Adipose tissue (tissue), 3 donors: ENCODE data around the gene HEPH. TPM values are rescaled to one million over a fixed set of nuclear protein-coding genes. Genes with fewer than 3 reads are reported as not detected.
"Not testable (repeated sequence)": the region's sequence is repeated elsewhere in the genome, so short reads cannot be mapped to it uniquely, and the experiment has no call there.

Experiments
- H3K27ac ChIP-seq: one replicate; pipeline ENCODE4 v1.5.1; 2013; ENCODE audit warnings: low read depth, low read length
- WGBS, 3 donors: extraction: QIAGEN DNeasy Blood & Tissue Kit; methylation state at CpG; one replicate each; pipeline ENCODE4 v1.1.7; 2013; 5-methylcytosine and 5-hydroxymethylcytosine counted together
- polyA plus RNA-seq, 3 donors: library from polyadenylated mRNA; stranded (reverse); fragments of 200-250 nt; gene quantifications; one replicate each; pipeline ENCODE4 v1.2.3, GENCODE V29; 2013
- donor health status: healthy with polysubstance abuse.
- donor health status: Bipolar disorder and iron deficiency.
- donor health status: healthy.

Gene HEPH, protein sequence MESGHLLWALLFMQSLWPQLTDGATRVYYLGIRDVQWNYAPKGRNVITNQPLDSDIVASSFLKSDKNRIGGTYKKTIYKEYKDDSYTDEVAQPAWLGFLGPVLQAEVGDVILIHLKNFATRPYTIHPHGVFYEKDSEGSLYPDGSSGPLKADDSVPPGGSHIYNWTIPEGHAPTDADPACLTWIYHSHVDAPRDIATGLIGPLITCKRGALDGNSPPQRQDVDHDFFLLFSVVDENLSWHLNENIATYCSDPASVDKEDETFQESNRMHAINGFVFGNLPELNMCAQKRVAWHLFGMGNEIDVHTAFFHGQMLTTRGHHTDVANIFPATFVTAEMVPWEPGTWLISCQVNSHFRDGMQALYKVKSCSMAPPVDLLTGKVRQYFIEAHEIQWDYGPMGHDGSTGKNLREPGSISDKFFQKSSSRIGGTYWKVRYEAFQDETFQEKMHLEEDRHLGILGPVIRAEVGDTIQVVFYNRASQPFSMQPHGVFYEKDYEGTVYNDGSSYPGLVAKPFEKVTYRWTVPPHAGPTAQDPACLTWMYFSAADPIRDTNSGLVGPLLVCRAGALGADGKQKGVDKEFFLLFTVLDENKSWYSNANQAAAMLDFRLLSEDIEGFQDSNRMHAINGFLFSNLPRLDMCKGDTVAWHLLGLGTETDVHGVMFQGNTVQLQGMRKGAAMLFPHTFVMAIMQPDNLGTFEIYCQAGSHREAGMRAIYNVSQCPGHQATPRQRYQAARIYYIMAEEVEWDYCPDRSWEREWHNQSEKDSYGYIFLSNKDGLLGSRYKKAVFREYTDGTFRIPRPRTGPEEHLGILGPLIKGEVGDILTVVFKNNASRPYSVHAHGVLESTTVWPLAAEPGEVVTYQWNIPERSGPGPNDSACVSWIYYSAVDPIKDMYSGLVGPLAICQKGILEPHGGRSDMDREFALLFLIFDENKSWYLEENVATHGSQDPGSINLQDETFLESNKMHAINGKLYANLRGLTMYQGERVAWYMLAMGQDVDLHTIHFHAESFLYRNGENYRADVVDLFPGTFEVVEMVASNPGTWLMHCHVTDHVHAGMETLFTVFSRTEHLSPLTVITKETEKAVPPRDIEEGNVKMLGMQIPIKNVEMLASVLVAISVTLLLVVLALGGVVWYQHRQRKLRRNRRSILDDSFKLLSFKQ
- 1 to 10 TPM in 2 of 3 donors, under 1 TPM in 1; 0.70 to 1.7 (median 1.6) TPM for polyA plus RNA-seq

DNA sequence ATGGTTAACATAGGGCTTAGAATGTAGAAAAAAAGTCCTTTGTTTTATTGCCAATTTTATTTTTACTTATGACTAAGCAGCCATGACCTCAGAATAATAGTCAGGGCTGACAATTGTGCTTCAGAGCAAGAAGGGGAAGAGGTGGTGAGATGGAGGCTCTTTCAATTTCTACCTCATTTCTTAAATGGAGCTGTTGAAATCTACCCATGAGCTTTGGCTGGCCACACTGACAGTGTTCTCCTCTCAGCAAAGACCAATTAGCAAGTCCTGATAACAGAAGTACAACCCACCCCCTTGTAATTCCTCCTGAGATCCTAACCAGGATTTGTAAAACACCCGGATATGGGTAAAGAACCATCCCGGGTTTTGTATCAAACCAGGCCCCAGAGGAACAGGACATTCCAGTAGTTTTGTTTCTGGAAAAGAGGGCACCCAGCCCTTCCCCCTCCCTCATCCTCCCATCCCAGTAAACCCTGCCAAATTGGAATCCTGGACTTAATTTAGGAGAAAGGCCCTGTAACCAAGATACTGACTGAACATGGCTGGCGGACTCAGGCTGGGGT lies at the start of gene HEPH:
Gene HEPH, plus strand, starts transcription at position 399 of the 563 bp plus-strand sequence. CDS start 6,324 bp downstream, outside the sequence.
- H3K27ac ChIP-seq, result no peak within 1 kb of the TSS
- 16 to 66% (median 61%) methylated on average over 3 of the region's 3 CpGs for WGBS, 3 donors

DNA sequence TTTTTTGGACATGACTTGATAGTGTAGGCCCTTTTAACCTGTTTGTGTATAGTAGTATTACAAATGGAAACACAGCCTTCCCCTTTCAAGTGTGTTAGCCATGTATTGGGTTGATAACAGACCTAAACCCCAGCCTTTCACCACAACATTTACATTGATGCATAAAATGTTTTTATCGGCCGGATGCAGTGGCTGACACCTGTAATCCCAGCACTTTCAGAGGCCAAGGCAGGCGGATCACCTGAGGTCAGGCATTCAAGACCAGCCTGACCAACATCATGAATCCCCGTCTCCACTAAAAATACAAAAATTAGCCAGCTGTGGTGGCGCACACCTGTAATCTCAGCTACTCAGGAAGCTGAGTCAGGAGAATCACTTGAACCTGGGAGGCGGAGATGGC lies 45.3 kb upstream of the HEPH start:
- H3K27ac ChIP-seq, result not testable (repeated sequence)
- 80 to 93% (median 87%) methylated on average over 6 of the region's 6 CpGs for WGBS, 3 donors

DNA sequence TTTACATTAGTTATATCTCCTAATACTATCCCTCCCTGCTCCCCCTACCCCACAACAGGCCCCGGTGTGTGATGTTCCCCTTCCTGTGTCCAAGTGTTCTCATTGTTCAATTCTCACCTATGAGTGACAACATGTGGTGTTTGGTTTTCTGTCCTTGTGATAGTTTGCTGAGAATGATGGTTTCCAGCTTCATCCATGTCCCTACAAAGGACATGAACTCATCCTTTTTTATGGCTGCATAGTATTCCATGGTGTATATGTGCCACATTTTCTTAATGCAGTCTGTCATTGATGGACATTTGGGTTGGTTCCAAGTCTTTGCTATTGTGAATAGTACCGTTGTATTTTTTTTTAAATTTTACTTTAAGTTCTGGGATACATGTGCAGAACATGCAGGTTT lies 42.7 kb upstream of the HEPH start:
- not testable (repeated sequence) for H3K27ac ChIP-seq
- WGBS, 3 donors, result 83 to 90% (median 86%) methylated on average over 2 of the region's 2 CpGs

DNA sequence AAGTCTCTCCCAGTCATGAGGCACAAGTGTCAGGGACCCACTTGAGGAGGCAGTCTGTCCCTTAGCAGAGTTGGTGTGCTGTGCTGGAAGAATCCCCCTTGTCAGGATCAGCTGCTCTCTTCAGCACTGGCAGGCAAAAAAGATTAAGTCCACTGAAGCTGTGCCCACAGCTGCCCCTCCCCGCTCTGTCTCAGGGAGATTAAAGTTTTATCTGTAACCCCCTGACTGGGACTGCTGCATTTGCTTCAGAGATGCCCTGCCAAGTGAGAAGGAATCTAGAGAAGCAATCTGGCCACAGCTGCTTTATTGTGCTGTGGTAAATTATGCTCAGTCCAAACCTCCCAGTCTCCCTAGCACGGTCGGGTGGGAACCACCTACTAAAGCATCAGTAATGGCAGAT lies 37.4 kb upstream of the HEPH start:
- H3K27ac ChIP-seq, result no peak overlapping the region
- WGBS, 3 donors, result 74 to 98% (median 83%) methylated on average over 3 of the region's 3 CpGs

DNA sequence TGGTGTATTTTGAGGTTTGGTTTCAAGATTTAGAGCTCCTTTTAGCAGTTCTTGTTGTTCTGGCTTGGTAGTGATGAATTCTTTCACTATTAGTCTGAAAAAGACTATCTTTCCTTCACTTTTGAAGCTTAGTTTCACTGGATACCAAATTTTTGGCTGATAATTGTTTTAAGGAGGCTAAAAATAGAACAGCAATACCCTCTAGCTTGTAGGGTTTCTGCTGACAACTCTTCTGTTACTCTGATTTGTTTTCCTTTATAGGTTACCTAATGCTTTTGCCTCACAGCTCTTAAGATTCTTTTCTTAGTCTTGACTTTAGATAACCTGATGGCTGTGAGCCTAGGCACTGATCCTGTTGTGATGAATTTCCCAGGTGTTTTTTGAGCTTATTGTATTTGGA lies 33.6 kb upstream of the HEPH start:
- H3K27ac ChIP-seq, result no peak overlapping the region

DNA sequence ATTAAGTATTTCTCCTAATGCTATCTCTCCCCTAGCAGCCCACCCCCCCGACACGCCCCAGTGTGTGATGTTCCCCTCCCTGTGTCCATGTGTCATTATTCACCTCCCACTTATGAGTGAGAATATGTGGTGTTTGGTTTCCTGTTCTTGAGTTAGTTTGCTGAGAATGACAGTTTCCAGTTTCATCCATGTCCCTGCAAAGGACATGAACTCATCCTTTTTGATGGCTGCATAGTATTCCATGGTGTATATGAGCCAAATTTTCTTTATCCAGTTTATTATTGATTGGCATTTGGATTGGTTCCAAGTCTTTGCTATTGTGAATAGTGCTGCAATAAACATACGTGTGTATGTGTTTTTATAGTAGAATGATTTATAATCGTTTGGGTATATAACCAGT lies 28.8 kb upstream of the HEPH start:
- WGBS, 3 donors, result 80 to 94% (median 80%) methylated on average over 4 of the region's 4 CpGs
- not testable (repeated sequence) for H3K27ac ChIP-seq

DNA sequence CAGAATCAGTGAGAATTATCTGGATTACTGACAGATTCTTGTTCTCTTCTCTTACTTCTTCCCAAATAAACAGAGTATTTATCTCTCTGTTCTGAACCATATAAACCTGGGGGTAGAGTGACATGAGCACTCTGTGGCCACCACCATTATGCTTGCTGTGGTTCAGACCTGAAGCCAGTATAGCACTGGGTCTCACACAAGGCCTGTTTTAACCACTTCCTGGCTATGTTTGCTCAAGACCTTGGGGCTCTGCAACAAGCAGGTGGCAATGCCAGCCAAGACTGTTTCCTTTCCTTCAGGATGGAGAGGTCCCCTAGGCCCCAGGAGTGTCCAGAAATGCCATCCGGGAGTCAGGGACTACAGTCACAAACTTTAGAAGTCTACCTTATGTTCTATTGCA lies 21.7 kb upstream of the HEPH start:
- no peak overlapping the region for H3K27ac ChIP-seq
- WGBS, 3 donors, result 58 to 75% (median 75%) methylated on average over 1 of the region's 1 CpG

DNA sequence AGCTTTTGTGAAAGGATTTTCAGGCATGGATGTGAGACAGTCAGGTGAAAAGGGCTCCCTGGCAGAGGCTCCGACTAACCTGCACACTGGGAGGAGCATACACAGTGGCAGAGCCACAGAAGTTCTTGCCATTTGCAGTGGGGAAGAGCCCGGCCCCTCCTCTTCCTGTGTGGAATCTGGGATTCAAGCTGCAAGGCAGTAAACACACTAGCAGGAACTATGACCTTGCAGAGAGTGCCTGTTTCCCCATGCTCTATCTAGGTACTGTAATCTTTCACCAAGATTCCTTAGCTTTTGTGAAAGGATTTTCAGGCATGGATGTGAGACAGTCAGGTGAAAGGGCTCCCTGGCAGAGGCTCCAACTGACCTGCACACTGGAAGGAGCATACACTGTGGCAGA lies 19.8 kb upstream of the HEPH start:
- WGBS, 3 donors, result 46 to 74% (median 53%) methylated on average over 2 of the region's 2 CpGs
- H3K27ac ChIP-seq, result no peak overlapping the region

DNA sequence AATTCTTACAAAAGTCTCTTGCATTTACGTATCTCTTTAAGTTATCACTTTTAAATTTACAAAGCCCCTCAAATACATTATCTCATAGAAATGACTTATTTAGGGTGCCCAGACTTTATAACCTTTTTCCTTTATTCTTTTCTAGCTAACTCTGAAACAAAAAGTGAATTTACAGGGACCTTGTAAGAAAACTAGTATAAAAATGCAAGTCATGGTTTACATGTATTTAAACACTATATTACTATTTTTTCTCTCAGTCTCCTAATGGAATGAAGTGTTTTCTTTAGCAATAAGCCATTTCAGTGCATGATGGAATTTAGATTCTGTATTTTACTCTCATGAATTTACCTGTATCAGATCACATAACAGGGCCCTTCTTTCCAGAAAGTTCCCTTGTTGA lies 14.5 kb upstream of the HEPH start:
- no peak overlapping the region for H3K27ac ChIP-seq
- WGBS, 3 donors, result 74 to 91% (median 87%) methylated on average over 1 of the region's 1 CpG

DNA sequence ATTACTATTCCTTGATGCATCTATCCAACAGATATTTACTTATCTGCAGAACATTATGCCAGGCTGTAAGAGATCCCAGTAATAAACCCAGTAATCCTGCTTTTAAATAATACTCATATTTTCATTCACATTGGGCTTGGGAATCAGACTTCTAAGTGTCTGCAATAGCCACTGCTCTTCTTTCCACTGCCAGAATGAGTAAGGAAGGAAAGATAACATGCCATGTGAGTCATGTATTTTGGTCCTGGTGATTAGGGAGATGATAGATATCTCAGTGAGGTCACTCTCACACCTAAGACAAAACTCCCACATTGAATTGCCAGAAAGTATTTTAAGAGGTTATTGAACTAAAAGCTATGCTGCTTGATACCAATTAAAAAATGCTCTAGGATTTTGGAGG lies 13.9 kb upstream of the HEPH start:
- H3K27ac ChIP-seq, result no peak overlapping the region

DNA sequence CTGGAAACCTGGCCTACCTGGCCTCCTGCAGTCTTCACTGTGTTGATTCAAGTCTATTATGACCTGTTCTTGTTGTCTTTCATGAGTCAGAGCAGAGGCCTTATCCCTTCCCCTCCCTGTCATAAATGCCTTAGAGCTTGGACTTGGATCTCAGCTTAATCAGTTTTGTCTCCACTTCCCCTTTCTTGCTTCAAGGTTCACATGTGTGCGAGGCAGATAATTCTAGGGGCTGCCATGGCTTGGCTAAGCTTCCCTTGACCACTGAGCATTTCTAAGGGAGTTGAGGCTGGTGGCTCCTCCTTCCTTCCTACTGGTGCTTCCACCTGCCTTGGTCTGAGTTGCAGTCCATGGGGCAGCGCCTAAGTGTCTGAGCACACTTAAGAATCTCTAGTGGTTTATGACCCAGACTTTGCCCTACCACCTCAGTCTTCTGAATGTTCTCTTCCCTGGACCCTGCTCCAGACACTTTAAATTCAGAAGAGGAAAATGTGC lies 1.7 kb upstream of the HEPH start:
- H3K27ac ChIP-seq, result no peak overlapping the region
- WGBS, 3 donors, result 57 to 67% (median 59%) methylated on average over 2 of the region's 2 CpGs

DNA sequence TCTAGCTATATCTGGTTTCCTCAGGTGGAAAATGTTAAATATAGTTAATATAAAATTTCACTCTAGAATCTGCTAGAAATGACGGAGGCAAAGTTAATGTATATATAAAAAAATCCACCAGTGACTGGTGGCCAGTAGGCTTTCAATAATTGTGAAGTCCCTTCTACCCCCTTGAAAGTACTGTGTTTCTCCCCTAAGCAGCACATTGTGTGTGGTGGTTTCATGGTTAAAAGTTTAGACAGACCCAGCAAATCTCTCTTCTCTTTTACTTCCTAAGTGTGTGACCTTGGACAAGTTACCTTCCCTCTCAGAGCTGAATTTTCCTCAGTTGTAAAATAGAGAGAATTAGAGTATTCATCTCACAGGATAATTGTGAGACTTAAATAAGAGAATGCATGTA lies 600 bp upstream of the HEPH start:
- 46 to 77% (median 68%) methylated on average over 1 of the region's 1 CpG for WGBS, 3 donors
- no peak overlapping the region for H3K27ac ChIP-seq

DNA sequence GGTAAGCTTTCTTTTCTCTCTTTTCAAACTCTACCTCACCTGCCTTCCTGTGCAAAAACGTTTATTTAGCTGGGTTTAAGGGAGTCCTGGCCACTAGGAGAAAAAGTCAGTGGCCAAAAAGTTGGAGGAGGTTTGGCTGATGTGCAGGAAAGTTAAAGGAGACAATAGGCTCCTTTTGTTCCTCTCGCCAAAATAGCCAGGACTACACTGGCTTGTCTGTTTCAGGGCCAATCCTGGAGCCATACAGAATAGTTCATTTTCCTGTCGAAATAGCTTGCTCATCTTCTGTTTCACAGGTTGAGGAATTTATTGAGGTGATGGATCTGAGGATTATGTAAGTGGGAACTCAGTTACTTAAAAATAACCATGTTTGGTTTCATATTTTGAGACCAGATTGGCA lies 423 bp downstream of the HEPH start:
- no peak overlapping the region for H3K27ac ChIP-seq
- 13 to 41% (median 30%) methylated on average over 3 of the region's 3 CpGs for WGBS, 3 donors

DNA sequence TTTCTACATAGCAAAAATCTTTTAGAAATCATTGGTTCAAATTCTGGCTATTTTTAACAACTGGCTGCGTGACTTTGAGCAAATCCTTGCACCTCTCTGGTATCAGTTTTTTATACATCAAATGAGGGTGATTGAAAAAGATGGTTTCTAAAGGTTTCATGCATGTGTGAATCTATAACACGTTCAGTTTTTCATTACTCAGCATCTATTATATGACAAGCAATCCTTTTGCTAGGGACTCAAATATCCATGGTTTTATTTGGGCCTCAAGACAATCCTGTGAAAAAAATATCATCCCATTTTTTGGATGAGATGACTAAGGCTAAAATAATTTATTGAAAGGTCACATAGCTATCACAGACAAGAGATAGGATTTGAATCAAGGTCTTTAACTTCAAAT lies 884 bp downstream of the HEPH start:
- no peak overlapping the region for H3K27ac ChIP-seq
- WGBS, 3 donors, result 26 to 63% (median 41%) methylated on average over 2 of the region's 2 CpGs

DNA sequence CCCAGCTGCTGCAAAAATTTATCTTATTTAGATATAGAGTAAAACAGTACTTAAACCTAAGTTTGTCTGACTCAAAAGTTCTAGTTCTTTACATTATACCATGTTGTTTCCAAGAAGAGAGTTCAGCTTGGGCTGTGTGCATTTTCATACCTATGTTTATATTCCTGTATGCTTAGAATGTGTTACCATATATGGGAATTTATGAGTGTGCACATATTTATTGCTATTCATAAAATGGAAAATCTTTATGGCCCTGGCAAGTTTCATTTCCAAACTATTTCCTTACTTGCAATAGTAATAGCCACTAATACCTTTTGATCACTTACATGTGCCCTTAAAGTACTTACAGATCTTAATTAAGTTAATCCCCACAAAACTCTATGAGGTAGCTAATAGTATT lies 2.6 kb downstream of the HEPH start:
- no peak overlapping the region for H3K27ac ChIP-seq

DNA sequence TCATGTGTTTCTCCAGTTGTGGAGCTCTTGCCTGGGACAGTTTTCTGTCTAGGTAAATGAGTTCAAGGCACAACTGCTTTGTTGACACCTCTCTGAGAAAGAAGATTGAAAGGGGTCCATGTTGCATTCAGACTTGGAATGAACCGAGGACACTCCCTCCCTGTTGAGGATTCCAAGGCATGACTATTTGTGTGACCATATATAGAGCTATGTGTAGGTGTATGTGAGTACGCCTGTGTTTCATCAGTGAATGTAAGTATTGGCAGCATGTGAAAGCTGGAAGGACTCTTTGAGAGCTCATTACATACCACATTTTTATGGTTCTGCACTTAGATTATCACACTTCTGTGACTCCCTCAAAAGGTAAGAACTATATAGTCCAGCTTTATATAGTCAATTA lies 3.4 kb downstream of the HEPH start:
- no peak overlapping the region for H3K27ac ChIP-seq
- WGBS, 3 donors, result 53 to 72% (median 66%) methylated on average over 2 of the region's 2 CpGs

DNA sequence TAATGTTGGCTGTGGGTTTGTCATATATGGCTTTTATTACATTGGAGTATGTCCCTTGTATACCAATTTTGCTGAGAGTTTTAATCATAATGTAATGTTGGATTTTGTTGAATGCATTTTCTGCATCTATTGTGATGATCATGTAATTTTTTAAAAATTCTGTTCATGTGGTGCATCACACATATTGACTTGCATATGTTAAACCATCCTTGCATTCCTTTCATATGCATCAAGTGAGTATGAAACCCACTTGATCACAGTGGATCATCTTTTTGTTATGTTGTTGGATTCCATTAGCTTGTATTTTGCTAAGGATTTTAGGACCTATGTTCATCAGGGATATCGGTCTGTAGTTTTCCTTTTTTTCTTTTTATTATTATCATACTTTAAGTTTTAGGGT lies 12.1 kb downstream of the HEPH start:
- no peak overlapping the region for H3K27ac ChIP-seq
- 92 to 100% (median 94%) methylated on average over 1 of the region's 1 CpG for WGBS, 3 donors

DNA sequence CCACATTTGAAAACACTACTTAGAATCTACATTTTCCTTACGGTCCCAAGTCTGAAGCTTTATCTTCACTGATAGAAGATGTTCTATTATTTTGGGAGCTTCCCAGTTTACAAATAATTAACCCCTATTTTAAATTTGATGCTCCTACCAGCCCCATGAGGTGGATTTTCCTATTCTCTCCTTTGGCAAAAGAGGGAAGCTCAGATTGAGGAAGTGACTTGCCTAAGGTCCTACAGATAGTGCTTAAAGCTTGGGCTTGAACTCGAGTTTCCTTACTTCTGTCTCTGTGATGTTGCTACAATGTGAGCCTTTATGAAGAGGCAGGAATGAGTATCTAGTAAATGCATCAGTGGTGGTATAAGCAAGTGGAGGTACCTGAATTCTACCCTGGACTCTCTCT lies 27.5 kb downstream of the HEPH start:
- 57 to 72% (median 64%) methylated on average over 2 of the region's 2 CpGs for WGBS, 3 donors
- no peak overlapping the region for H3K27ac ChIP-seq

DNA sequence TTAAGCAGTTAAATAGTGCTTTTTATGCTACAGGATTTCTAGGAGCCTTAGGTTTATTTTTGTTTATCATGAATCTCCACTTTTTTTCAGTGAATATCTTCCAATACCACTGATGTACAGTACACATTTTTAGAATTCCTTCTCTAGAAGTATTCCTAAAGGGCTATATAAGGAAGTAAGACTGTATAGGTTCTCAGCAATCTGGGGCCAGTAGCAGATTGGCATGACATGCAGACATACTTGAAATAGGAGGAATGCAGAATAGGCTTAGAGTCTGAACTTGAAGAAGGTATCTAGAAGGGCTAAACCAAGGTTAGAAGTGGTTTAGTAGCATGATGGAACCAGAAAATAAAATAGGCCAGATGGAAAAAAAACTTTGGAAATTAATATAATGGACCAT lies 29.8 kb downstream of the HEPH start:
- H3K27ac ChIP-seq, result no peak overlapping the region
